Stimulated activated CD4-positive, alpha-beta T cell treated with anti-CD3 and anti-CD28 coated beads, Interleukin-15, amount 100 ng/mL, for 24 hours (primary cell): ENCODE measurements around the gene CSH1.

Experiments
- DNase-seq: peaks from one replicate; pipeline ENCODE4 v3.0.0-alpha.2; 2020

CSH1 gene

GRCh38 chr17:63855185-63855584, 41.2 kb downstream of the CSH1 start:
- no peak for DNase-seq

GRCh38 chr17:63854709-63855108, 41.7 kb downstream of the CSH1 start:
- no peak for DNase-seq

GRCh38 chr17:63853260-63853659, 43.1 kb downstream of the CSH1 start:
- DNase-seq = no peak

DNA sequence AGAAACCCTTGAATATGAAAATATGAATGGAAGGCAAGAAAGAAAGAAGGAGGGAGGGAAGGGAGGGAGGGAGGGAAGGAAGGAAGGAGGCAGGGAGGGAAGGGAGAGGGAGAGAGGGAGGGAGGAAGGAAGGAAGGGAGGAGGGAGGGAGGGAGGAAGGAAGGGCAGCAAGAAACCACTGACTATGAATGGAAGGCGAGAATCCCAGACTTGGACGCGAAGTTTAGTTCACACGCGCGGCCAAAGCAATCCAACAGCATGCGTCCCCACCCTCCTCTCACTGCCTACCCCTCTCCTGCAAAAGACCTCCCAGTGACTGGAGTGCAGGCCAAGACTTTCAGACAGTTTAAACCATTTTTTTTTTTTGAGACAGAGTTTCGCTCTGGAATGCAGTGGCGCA, 46.0 kb downstream of the CSH1 start:
- DNase-seq = no peak

DNA sequence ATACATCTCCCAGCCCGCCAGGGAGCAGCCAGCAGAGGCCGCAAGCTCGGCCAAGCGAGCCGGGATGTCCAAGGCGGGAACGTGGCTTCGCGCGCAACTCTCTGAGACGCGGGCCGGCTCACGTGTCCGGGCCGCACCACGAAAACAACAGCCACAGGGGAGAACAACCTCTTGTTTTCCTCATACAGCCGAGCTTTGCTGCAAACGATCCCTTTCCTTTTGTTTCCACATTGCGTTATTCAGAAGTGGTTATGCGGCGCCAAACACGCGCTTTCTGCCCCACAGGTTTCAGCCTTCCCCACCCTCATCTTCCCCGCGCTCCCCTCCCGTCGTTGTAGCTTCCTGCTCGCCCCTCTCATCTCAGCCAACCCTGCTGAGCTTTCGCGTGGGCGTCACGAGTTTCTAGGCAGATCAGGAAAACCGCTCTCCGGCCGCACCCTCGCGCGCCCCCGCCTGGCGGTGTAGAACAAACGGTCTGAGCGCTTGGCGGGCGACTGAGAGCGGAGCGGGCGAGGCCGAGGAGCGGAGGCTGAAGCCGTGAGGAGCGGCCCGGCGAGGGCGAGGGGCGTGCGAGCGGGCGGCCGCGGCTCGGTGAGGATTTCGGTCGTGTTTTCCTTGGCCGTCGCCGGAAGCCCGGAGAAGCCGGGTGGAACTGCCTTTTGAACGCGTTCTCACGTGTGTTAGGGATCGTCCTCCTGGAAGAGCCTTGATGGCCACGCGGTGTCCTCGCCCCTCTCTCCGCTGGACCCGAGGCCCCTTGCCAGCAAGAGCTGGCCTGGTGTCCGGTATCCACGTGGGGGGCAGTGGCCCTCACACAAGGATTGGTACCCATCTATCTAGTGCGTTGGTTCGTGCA, 47.3 kb downstream of the CSH1 start:
- peak; percentile 98 for DNase-seq

- DNase-seq = no peak
Observed at GRCh38 chr17:63847525-63848249, 48.7 kb downstream of the CSH1 start.

DNA sequence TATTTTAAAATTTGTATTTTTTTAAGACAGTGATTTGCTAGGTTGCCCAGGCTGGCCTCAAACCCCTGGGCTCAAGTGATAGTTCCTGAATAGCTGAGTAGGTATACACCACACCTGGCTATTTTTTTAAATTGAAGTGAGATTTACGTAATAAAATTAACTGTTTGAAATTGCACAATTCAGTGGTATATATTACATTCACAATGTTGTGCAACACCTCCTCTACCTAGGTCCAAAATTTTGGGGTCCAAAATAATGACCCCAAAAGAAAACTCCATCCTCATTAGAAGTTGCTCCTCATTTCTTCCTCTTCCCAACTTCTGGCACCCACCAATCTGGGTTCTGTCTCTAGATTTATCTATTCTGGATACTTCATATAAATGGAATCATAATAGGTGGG, 50.9 kb downstream of the CSH1 start:
- DNase-seq = no peak
